ENCODE measurements around the gene RALGAPA1.

- TF ChIP-seq GABPA (IDR thresholded peaks at IDR 0.05; ENCODE audit: low read depth): no peak
- no peak for TF ChIP-seq POLR2AphosphoS5 (IDR thresholded peaks at IDR 0.05; ENCODE audit: low read depth)
Measured at GRCh38 chr14:35806006-35806907, 2.8 kb downstream of the RALGAPA1 start.
